ENCODE data around the gene RTN4RL1. TPM values are rescaled to one million over a fixed set of nuclear protein-coding genes. Genes with fewer than 3 reads are reported as not detected.
A peak's percentile ranks its signal among the peaks of the same experiment; 100 is the strongest.

Gene RTN4RL1
- total and polyA plus RNA-seq, 2 of the 13 experiments (the other 11 are each of a cell fraction or from before 2014, with no cell fraction given) = 0.01 TPM; not detected in 1

- TF ChIP-seq ZNF329 (CRISPR knock-in tag; IDR thresholded peaks at IDR 0.05; ENCODE audit: low read depth) (no peak), MYC (CRISPR knock-in tag; IDR thresholded peaks at IDR 0.05; ENCODE audit: borderline replicate concordance) (peak; percentile 99), ZNF296 (CRISPR knock-in tag; conservative IDR thresholded peaks at IDR 0.05) (no peak), SMAD1 (CRISPR knock-in tag; IDR thresholded peaks at IDR 0.05; ENCODE audit: borderline replicate concordance, low read depth) (no peak; the same call in 1 of the 2 replicates), ZNF335 (CRISPR knock-in tag; IDR thresholded peaks at IDR 0.05) (peak; percentile 73; the same call in 1 of the 2 replicates), ZEB1 (IDR thresholded peaks at IDR 0.05; ENCODE audit: insufficient replicate concordance, low read depth) (no peak), ZNF644 (CRISPR knock-in tag; IDR thresholded peaks at IDR 0.05; ENCODE audit: low read depth) (no peak), HOXD1 (CRISPR knock-in tag; IDR thresholded peaks at IDR 0.05) (0 out of 2 replicates have a peak, but pooled peaks have one; percentile 44), CBX1 (IDR thresholded peaks at IDR 0.05; ENCODE audit: low read depth) (no peak), EZH2 (conservative IDR thresholded peaks at IDR 0.05; ENCODE audit: low read depth, low read length) (no peak), IRX3 (CRISPR knock-in tag; IDR thresholded peaks at IDR 0.05; ENCODE audit: borderline replicate concordance, low read depth) (peak; percentile 41; the same call in 1 of the 2 replicates), HCFC1 (IDR thresholded peaks at IDR 0.05; ENCODE audit: low read depth, low read length) (peak; percentile 66), ZNF780A (CRISPR knock-in tag; IDR thresholded peaks at IDR 0.05) (no peak), ADNP (CRISPR knock-in tag; IDR thresholded peaks at IDR 0.05) (no peak), MXD4 (CRISPR knock-in tag; IDR thresholded peaks at IDR 0.05) (peak; percentile 99), ZNF572 (CRISPR knock-in tag; IDR thresholded peaks at IDR 0.05) (no peak; the same call in 1 of the 2 replicates), REL (CRISPR knock-in tag; conservative IDR thresholded peaks at IDR 0.05) (no peak), ZNF589 (CRISPR knock-in tag; conservative IDR thresholded peaks at IDR 0.05) (peak; percentile 74; the same call in 1 of the 2 replicates), MED8 (CRISPR knock-in tag; IDR thresholded peaks at IDR 0.05; ENCODE audit: insufficient replicate concordance) (no peak), HDAC6 (IDR thresholded peaks at IDR 0.05; ENCODE audit: low read depth, low read length) (no peak), ZIK1 (CRISPR knock-in tag; IDR thresholded peaks at IDR 0.05; ENCODE audit: borderline replicate concordance, low read depth) (peak; percentile 79; the same call in 1 of the 2 replicates), MBNL3 (CRISPR knock-in tag; conservative IDR thresholded peaks at IDR 0.05) (no peak), GTF3A (CRISPR knock-in tag; conservative IDR thresholded peaks at IDR 0.05) (no peak), ZNF574 (CRISPR knock-in tag; IDR thresholded peaks at IDR 0.05) (peak; percentile 86), GRHL1 (CRISPR knock-in tag; conservative IDR thresholded peaks at IDR 0.05) (no peak), POLR2A (IDR thresholded peaks at IDR 0.05; ENCODE audit: insufficient read depth in 1 of 2, low read depth in 2 of 2, low read length in 2 of 2) (peak; percentile 68 to 73), ZNF724P (CRISPR knock-in tag; IDR thresholded peaks at IDR 0.05; ENCODE audit: borderline replicate concordance) (0 out of 2 replicates have a peak, but pooled peaks have one; percentile 74), NCOA5 (CRISPR knock-in tag; IDR thresholded peaks at IDR 0.05) (no peak)
Observed at GRCh38 chr17:2029911-2030778, 5.0 kb upstream of the RTN4RL1 start, which contains the start of gene DPH1 (continued).

Data from HepG2 (cell line).